NCI-H1930 (cell line): ENCODE results near the gene FGD2.

Experiments used
- DNase-seq, 2 experiments: peaks; one replicate each; lab custom pipeline; 2025; lab: John Stamatoyannopoulos, UW

The FGD2 gene, protein sequence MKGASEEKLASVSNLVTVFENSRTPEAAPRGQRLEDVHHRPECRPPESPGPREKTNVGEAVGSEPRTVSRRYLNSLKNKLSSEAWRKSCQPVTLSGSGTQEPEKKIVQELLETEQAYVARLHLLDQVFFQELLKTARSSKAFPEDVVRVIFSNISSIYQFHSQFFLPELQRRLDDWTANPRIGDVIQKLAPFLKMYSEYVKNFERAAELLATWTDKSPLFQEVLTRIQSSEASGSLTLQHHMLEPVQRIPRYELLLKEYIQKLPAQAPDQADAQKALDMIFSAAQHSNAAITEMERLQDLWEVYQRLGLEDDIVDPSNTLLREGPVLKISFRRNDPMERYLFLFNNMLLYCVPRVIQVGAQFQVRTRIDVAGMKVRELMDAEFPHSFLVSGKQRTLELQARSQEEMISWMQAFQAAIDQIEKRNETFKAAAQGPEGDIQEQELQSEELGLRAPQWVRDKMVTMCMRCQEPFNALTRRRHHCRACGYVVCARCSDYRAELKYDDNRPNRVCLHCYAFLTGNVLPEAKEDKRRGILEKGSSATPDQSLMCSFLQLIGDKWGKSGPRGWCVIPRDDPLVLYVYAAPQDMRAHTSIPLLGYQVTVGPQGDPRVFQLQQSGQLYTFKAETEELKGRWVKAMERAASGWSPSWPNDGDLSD

DNA sequence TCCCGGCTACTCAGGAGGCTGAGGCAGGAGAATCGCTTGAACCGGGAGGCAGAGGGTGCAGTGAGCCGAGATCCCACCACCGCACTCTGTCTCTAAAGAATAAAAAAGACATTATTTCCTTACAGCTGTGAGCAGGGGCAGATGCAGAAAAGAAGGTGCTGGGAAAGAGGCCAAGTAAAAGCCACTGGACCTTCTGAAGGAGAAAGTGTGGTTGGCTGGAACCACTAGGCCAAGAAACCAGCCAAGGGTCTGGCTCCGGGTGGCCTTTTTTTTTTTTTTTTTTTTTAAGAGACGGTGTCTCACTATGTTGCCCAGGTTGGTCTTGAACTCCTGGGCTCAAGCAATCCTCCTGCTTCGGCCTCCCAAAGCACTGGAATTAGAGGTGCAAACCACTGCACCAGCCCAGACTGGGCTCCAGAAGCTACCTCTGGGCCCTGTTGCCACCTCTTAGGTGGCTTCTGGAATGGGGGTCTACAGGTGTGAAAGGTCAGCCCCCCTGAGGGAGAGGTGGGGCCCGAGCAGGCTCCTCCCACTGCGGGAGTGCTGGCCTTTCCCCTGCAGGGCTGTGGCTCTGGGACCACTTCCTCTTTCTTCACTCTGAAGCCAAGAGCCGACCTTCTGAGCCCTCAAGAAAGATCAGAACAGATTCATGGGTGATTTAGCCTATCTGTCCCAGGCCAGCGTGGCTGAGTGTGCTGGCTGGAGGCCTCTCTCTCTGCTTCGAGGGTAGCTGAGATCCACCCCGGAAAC lies at the start of gene FGD2:
Gene FGD2, plus strand, starts transcription at position 595 of the 750 bp plus-strand sequence. CDS start 163 bp downstream, outside the sequence.
- no peak for DNase-seq

DNA sequence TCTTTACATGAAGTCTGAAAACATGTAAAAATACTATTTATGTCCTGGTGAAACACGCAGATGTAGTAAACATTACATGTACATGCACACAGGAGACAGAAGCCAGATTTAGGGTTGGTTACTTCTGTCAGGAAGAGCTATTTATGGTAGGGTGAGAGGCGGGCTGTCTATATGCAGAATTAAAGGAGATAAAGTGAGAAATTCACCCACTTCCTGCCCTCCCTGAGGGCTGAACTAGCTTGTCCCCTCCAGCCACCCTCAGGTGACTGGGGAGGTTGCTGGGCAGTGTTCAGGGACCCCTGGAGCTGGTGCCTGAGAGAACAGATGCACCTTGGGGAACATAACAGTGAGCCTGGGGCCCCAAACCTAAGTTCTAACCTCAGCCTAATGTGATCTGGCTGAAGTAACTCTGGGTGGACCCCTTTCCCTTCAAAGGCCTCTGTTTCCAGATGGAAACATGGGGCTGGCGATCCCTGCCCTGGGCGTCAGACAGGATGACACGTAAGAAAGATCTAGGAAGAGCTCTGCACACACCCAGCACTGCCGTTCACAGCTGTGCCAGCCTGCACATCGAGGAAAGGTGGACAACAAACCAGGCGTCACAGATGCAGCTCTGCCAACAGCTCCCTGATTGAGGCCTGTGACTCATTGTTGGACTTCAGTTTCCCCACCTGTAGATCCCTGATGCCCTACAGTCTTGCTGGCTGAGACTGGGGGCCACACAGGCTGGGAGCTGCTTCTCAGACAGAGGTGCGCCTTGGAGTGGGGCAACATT lies 49.6 kb upstream of the FGD2 start:
- DNase-seq = no peak

- DNase-seq = no peak
These were observed 49.0 kb upstream of the FGD2 start for GRCh38 chr6:36956446-36956820.

DNA sequence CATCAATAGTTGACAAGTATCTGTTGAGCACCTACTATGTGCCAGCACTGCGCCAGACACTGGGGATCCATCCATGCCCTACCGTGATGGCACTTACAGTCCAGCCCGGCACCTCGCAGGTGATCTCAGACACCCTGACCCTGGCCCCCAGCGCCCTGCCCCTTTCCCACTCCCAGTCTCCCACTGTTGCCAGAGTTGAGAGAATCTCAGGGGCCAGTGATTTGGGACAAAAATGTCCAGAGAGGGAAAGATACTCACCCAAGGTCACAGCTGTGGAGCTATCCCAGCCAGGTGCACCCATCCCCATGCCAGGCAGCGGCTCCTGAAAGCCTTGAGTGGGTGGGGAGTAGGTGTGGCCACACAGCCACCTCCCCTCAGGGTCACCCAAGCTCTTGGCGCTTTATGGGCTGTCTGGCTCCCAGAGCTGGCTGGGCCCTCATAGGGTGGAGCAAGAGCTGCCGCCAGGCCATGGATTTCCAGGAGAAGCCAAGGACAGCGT lies 47.6 kb upstream of the FGD2 start:
- DNase-seq = no peak

GRCh38 chr6:36958775-36959554 lies 46.5 kb upstream of the FGD2 start:
- DNase-seq = no peak

DNA sequence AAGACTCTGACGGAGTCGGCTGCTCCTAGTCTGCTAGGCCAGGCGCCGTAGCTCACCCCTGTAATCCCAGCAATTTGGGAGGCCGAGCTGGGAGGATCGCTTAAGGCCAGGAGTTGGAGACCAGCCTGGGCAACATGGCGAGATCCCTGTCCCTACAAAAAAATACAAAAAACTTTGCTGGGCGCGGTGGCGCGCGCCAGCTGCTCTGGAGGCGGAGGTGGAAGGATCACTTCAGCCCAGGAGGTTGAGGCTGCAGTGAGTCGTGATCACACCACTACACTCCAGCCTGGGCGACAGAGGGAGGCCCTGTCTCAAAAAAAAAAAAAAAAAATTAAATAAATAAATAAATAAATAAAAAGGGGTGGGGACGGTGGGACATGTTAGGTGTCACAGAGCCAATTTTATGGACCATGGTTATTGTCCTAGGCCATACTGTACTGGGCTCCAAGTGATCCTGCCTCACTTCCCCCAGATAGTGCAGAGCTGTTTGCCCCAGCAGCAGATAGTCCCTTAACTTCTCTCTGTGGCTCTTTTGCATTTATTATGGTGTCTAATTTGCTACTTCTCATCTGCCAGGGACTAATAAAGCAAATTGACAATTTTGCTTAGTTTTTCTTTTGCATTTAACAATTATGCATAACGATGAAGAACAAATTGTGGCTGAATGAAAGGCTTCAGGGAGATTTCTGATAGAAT lies 45.8 kb upstream of the FGD2 start:
- no peak for DNase-seq

DNA sequence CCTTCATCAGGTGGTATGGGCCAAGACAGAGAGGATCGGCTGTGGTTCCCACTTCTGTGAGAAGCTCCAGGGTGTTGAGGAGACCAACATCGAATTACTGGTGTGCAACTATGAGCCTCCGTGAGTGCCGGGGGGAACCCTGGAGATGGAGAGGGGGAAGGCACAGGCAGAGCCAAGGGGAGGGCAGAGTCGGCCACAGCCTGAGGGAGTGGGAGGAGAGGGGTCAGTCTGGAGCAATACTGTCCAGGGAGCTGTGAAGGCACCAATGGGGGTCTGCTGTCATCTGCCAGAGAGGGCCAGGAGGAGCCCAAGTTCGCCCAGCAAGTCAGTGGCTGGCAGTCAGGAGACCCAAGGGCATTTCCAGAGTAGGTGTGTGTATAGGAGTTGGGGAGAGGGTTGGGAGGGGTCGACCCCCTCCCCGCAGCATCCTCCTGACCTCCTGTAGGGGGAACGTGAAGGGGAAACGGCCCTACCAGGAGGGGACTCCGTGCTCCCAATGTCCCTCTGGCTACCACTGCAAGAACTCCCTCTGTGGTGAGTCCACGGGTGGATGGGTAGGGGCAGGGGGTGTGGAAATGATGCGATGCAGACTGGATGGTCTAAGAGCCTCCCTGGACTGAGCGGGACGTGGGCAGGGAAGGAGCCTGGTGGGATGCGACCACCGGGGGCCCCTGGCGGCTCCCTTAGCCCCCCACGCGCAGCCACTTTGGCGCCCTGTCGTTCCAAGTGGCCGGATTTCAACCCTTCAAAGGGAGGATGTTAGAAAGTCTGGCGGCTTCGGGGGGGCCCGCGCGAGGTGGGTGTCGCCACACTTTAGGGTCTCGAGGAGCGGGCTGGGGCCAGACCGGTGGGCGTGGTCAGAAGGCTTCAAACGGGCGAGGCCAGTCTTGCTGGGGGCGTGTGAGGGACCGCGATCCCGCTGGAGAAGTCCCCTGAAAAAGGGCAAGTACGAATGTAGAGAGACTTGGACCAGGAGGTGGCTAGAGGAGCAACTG lies 43.7 kb upstream of the FGD2 start:
- DNase-seq = no peak

- DNase-seq = no peak
These were observed 42.6 kb upstream of the FGD2 start for GRCh38 chr6:36962874-36963273.

- DNase-seq = no peak
These were observed 41.8 kb upstream of the FGD2 start for GRCh38 chr6:36963451-36964290.

- DNase-seq = no peak
These were observed 41.1 kb upstream of the FGD2 start for GRCh38 chr6:36964349-36964748.

DNA sequence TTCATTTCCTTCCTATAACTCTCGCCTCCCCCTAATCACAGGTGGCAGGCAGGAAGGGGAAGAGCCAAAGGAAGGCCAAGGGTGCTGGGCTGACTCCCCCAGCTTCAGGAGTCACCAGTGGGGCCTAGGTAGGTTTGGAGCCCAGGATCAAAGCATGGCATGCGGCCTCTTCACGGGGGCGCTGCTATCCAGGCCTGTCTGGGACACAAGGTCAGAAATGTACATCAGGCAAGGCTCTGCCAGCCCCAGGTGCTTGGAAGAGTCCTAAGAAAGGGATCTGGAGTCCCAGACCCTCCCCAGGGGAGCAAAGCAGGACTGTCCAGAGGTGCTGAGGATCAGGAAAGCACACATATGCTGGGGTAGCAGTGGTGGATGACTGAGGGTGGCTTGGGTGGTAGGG lies 40.5 kb upstream of the FGD2 start:
- no peak for DNase-seq

DNA sequence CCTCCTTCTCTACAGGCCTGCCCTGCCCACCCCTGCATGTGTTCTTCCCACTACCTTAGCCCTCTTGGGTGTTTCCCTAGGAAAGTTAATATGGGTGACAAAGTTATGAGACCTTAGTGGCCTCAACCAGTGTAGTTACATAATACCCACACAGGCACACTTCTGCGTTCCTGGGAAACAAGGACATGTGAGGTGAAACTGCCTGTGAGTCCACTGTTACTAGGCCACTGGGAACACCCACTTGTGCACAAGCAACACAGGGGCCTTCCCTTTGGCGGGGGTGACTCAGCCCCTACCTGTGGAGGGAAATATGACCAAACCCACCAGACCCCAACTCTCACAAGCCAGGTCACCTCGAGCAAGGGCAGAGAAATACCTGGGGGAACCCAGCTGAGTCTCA lies 38.2 kb upstream of the FGD2 start:
- DNase-seq = no peak

DNA sequence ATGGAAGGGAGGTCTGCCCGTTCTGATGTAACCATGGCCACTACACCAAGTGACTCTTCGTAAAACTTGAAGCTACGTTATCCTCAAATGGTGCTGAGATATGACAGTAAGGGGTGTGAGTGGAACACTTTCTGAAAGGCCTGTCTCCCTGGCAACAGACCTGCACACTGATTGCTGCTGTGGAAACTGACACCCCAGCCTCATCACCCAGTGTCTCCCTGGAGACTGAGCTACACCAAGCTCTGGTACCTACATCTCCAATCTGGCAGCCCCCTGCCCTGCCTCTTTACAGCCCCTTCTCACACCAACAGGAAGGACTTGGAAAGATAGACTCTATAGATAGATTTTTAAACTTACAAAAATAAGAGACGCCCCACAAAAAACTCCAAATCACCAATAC lies 37.7 kb upstream of the FGD2 start:
- DNase-seq = no peak

DNA sequence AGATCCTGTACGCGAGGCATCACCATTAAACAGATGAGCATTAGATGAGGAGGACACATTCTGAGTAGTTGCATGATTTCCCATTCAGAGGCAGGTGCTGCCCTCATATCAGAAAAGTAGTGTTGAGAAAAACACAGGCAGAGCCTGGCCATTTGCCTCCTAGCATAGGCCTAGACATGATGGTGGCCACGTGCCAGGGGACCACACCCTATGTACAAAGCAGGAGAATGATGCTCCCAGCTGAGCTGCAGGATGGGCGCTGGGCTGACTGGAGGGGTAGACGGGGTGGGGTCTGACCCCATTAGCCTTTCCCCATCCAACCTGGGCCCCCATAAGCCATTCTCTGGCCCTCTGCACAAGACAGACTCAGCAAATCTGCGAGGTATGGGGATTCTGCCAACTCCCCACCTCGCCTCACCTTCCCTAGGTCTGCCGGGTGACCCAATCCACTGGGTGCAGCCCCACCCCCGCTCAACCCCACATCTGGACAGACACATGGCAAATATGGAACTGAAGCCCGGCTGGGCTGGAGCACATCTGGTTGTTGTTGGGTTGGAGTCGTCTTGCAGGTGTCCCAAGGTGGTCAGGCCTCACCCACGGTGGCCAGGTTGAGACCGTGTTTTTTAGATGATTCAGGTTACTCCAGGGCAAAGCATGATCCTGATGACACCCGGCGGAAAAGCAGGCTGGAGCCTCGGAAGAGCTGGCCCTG lies 37.0 kb upstream of the FGD2 start:
- DNase-seq = no peak

GRCh38 chr6:36969240-36969691 lies 36.2 kb upstream of the FGD2 start:
- DNase-seq = no peak

- DNase-seq = no peak
These were observed 35.2 kb upstream of the FGD2 start for GRCh38 chr6:36969988-36970891.
